SK-N-SH (cell line): ENCODE data around the gene ITM2C. TPM values are rescaled to one million over a fixed set of nuclear protein-coding genes. Genes with fewer than 3 reads are reported as not detected.

Source experiments
- CTCF ChIA-PET: fragments of 300-600, 350-600 bp; formaldehyde crosslinking; extraction: SDS; loops from one replicate; lab custom pipeline; 2021; lab: Yijun Ruan, JAX
- POLR2A ChIA-PET: fragments of 350-600 bp; sonication (Branson Sonifier 250); formaldehyde crosslinking; extraction: SDS; loops from one replicate; lab custom pipeline; 2020; ENCODE audit warnings: antibody characterized with exemption, inconsistent platforms; lab: Yijun Ruan, JAX
- DNase-seq: peaks from one replicate; pipeline ENCODE4 v3.0.0; 2012
- H2AFZ ChIP-seq: fragments of 200-600 bp; sonication (generic); 2 replicates; pipeline ENCODE4 v1.8.1; 2016; ENCODE audit warnings: antibody characterized with exemption, mild to moderate bottlenecking, low read depth
- H3F3A ChIP-seq: fragments of 200-600 bp; sonication (generic); replicated peaks from 2 replicates; pipeline ENCODE3; 2016; ENCODE audit warnings: antibody characterized with exemption, mild to moderate bottlenecking; ENCODE audit not compliant: insufficient read depth
- H3K27ac ChIP-seq, 2 experiments: fragments of 200-500 bp in 1 of 2; fragments of 200-600 bp in 1 of 2; sonication (Bioruptor generic) in 1 of 2; sonication (generic), shearing (Covaris generic) in 1 of 2; 2 replicates each; pipeline versions ENCODE4 v1.5.1 to v1.6.1; 2014 to 2016; ENCODE audit warnings: low read depth in 2 of 2, inconsistent platforms in 1 of 2, low read length in 1 of 2, mild to moderate bottlenecking in 1 of 2, mixed read lengths in 1 of 2
- H3K27me3 ChIP-seq: fragments of 200-600 bp; sonication (generic), shearing (Covaris generic); 2 replicates; pipeline ENCODE4 v1.6.1; 2016; ENCODE audit warnings: mixed run types; ENCODE audit not compliant: insufficient read depth
- H3K36me3 ChIP-seq, 2 experiments: fragments of 200-500 bp in 1 of 2; fragments of 200-600 bp in 1 of 2; sonication (Bioruptor generic) in 1 of 2; sonication (generic) in 1 of 2; replicated peaks in 1 of 2; 2 replicates each; pipeline versions ENCODE3 to v1.5.1; 2014 to 2016; ENCODE audit warnings: low read length in 1 of 2, mild to moderate bottlenecking in 1 of 2; ENCODE audit not compliant: insufficient read depth in 2 of 2, control insufficient read depth in 1 of 2
- H3K4me1 ChIP-seq, 2 experiments: fragments of 200-500 bp in 1 of 2; fragments of 200-600 bp in 1 of 2; sonication (Bioruptor generic) in 1 of 2; sonication (generic), shearing (Covaris generic) in 1 of 2; 2 replicates each; pipeline versions ENCODE4 v1.5.1 to v1.6.1; 2014 to 2016; ENCODE audit warnings: low read depth in 1 of 2, low read length in 1 of 2, mixed run types in 1 of 2; ENCODE audit not compliant: insufficient read depth in 2 of 2, control insufficient read depth in 1 of 2
- H3K4me2 ChIP-seq: fragments of 200-600 bp; sonication (generic), shearing (Covaris generic); 2 replicates; pipeline ENCODE4 v1.6.1; 2017; ENCODE audit warnings: mixed run types
- H3K4me3 ChIP-seq, 2 experiments: fragments of 200-500 bp in 1 of 2; fragments of 200-600 bp in 1 of 2; sonication (Bioruptor generic) in 1 of 2; sonication (generic), shearing (Covaris generic) in 1 of 2; 2 replicates each; pipeline versions ENCODE4 v1.5.1 to v1.8.1; 2014 to 2016; ENCODE audit warnings: low read depth in 2 of 2, inconsistent platforms in 1 of 2, low read length in 1 of 2, mild to moderate bottlenecking in 1 of 2, mixed read lengths in 1 of 2, moderate library complexity in 1 of 2
- H3K79me2 ChIP-seq: fragments of 200-600 bp; sonication (generic); 2 replicates; pipeline ENCODE4 v1.8.1; 2017; ENCODE audit warnings: mild to moderate bottlenecking; ENCODE audit not compliant: insufficient read depth
- H3K9ac ChIP-seq: fragments of 200-600 bp; sonication (generic); 2 replicates; pipeline ENCODE4 v1.6.1; 2017; ENCODE audit warnings: mixed run types
- H3K9me2 ChIP-seq: fragments of 200-600 bp; sonication (generic); 2 replicates; pipeline ENCODE4 v1.6.1; 2017; ENCODE audit warnings: mixed run types
- H3K9me3 ChIP-seq: fragments of 200-600 bp; sonication (generic); 2 replicates; pipeline ENCODE4 v1.6.1; 2017; ENCODE audit warnings: mixed run types, mild to moderate bottlenecking, moderate library complexity
- H4K20me1 ChIP-seq: fragments of 200-600 bp; sonication (generic); 2 replicates; pipeline ENCODE4 v1.6.1; 2017; ENCODE audit warnings: mild to moderate bottlenecking, mixed run types; ENCODE audit not compliant: insufficient read depth
- CHD2 ChIP-seq: fragments of 150-350 bp; IDR thresholded peaks from 2 replicates; pipeline ENCODE4 v1.6.1; 2018; ENCODE audit warnings: low read length; ENCODE audit not compliant: partially characterized antibody
- EZH2phosphoT487 ChIP-seq: fragments of 200-600 bp; sonication (generic); IDR thresholded peaks from 2 replicates; pipeline ENCODE4 v1.6.1; 2017; ENCODE audit warnings: low read depth, mixed run types, mild to moderate bottlenecking, antibody characterized with exemption, moderate library complexity, borderline replicate concordance
- FOSL2 ChIP-seq: IDR thresholded peaks from 2 replicates; pipeline ENCODE4 v1.4.0; 2012; ENCODE audit warnings: low read depth, mild to moderate bottlenecking, moderate library complexity, borderline replicate concordance
- GABPA ChIP-seq: IDR thresholded peaks from 2 replicates; pipeline ENCODE4 v1.4.0; 2012; ENCODE audit warnings: low read depth, mild to moderate bottlenecking
- GATA2 ChIP-seq: sonication (generic); formaldehyde crosslinking; IDR thresholded peaks from 2 replicates; pipeline ENCODE4 v1.5.0; 2020; ENCODE audit warnings: mild to moderate bottlenecking, missing genetic modification reagents
- MEF2A ChIP-seq: IDR thresholded peaks from 2 replicates; pipeline ENCODE4 v1.4.0; 2012; ENCODE audit warnings: low read depth, borderline replicate concordance
- MXI1 ChIP-seq: IDR thresholded peaks from 2 replicates; pipeline ENCODE4 v1.6.1; 2012; ENCODE audit warnings: mild to moderate bottlenecking, low read depth, low read length, improper control_type of control experiment
- NRF1 ChIP-seq: IDR thresholded peaks from 2 replicates; pipeline ENCODE4 v1.6.1; 2012; ENCODE audit warnings: low read depth, mild to moderate bottlenecking, low read length
- RAD21 ChIP-seq: IDR thresholded peaks from 2 replicates; pipeline ENCODE4 v1.6.1; 2012; ENCODE audit warnings: mild to moderate bottlenecking, low read length
- USF2 ChIP-seq: fragments of 150-350 bp; IDR thresholded peaks from 2 replicates; pipeline ENCODE4 v1.6.1; 2017; ENCODE audit warnings: antibody characterized with exemption, low read length, low read depth, borderline replicate concordance
- WGBS: methylation state at CpG from one replicate; pipeline ENCODE4 v1.1.6; 2017; ENCODE audit warnings: low lambda C conversion rate; 5-methylcytosine and 5-hydroxymethylcytosine counted together
- polyA plus RNA-seq, 3 experiments: library from polyadenylated mRNA; depleted of rRNA; stranded (reverse); fragments of >200 nt; gene quantifications; 2 replicates each; pipeline ENCODE4 v1.2.3, GENCODE V29; 2012
- TF ChIP-seq, protein P1 (sequence below): IDR thresholded peaks from 2 replicates; pipeline ENCODE4 v1.4.0; 2012; ENCODE audit warnings: low read depth, borderline replicate concordance
- TF ChIP-seq, protein P2 (sequence below): IDR thresholded peaks from 2 replicates; pipeline ENCODE4 v1.6.1; 2012; ENCODE audit warnings: mild to moderate bottlenecking, low read depth, low read length, moderate library complexity
- TF ChIP-seq, protein P3 (sequence below): IDR thresholded peaks from 2 replicates; pipeline ENCODE4 v1.4.0; 2012; ENCODE audit warnings: low read depth

Gene ITM2C
- polyA plus RNA-seq, 1 of the 3 experiments (the other 2 are of a cell fraction) = 288 TPM

GRCh38 chr2:230843132-230843531 is 21.6 kb upstream of the ITM2C start:
- TF ChIP-seq FOSL2 (no peak), GABPA (no peak), EZH2phosphoT487 (no peak)
- Histone ChIP-seq H3K9ac (no peak overlapping the region), H3K4me3 (no peak overlapping the region), H3K36me3 (no peaks in the 10 kb centered on the region), H3K9me3 (0 out of 2 replicates have a peak, but pooled peaks cover 3% of the 10 kb centered on the region), H3K27ac (no peak overlapping the region), H3K4me2 (no peak overlapping the region), H3K27me3 (no peaks in the 10 kb centered on the region; the same call in 1 of the 2 replicates), H2AFZ (no peak overlapping the region), H3K9me2 (no peaks in the 10 kb centered on the region), H3K79me2 (no peaks in the 10 kb centered on the region), H3K4me1 (no peaks in the 10 kb centered on the region; a peak in 1 of 4 replicates), H3F3A (no peaks in the 10 kb centered on the region), H4K20me1 (no peaks in the 10 kb centered on the region)
- 69% methylated on average over 4 of the region's 4 CpGs for WGBS
- ChIA-PET POLR2A (no interaction called here), CTCF (interaction anchor here (1.9 to 4.0 kb wide), 3 partner anchors 19 to 144 kb away, joined by 4 to 26 read pairs (median 17); partner anchors contain the start of gene ITM2C)
- no peak for DNase-seq

DNA sequence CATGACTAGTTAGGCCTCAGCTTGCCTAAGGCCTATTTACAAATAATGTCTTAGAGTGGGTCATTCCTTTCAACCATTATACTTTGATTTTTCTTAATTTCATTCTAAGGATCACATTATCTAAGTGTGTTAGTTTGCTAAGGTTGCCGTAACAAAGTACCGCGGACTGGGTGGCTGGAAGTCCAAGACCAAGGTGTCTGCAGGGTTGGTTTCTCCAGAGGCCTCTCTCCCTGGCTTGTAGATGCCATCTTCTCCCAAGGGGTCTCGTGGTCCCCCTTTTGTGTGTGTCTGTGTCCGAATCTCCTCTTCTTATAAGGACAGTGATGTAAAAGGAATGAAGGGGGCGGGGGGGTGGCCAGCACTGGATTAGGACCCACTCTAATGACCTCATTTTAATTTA is 18.4 kb upstream of the ITM2C start:
- DNase-seq = no peak
- Histone ChIP-seq H3K36me3 (no peaks in the 10 kb centered on the region), H4K20me1 (no peaks in the 10 kb centered on the region), H3K27ac (no peak overlapping the region), H3F3A (no peaks in the 10 kb centered on the region), H3K4me2 (no peak overlapping the region), H2AFZ (no peak overlapping the region), H3K27me3 (no peaks in the 10 kb centered on the region; the same call in 1 of the 2 replicates), H3K9ac (no peak overlapping the region), H3K4me1 (no peaks in the 10 kb centered on the region; a peak in 1 of 4 replicates), H3K4me3 (no peak overlapping the region), H3K79me2 (no peaks in the 10 kb centered on the region), H3K9me3 (no peaks in the 10 kb centered on the region), H3K9me2 (no peaks in the 10 kb centered on the region)
- TF ChIP-seq CHD2 = no peak
- no peak for TF ChIP-seq USF2
- no peak for TF ChIP-seq GATA2 (CRISPR knock-in tag)
- TF ChIP-seq RAD21 = no peak
- TF ChIP-seq, protein P1, sequence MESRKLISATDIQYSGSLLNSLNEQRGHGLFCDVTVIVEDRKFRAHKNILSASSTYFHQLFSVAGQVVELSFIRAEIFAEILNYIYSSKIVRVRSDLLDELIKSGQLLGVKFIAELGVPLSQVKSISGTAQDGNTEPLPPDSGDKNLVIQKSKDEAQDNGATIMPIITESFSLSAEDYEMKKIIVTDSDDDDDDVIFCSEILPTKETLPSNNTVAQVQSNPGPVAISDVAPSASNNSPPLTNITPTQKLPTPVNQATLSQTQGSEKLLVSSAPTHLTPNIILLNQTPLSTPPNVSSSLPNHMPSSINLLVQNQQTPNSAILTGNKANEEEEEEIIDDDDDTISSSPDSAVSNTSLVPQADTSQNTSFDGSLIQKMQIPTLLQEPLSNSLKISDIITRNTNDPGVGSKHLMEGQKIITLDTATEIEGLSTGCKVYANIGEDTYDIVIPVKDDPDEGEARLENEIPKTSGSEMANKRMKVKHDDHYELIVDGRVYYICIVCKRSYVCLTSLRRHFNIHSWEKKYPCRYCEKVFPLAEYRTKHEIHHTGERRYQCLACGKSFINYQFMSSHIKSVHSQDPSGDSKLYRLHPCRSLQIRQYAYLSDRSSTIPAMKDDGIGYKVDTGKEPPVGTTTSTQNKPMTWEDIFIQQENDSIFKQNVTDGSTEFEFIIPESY = no peak
- TF ChIP-seq, protein P2, sequence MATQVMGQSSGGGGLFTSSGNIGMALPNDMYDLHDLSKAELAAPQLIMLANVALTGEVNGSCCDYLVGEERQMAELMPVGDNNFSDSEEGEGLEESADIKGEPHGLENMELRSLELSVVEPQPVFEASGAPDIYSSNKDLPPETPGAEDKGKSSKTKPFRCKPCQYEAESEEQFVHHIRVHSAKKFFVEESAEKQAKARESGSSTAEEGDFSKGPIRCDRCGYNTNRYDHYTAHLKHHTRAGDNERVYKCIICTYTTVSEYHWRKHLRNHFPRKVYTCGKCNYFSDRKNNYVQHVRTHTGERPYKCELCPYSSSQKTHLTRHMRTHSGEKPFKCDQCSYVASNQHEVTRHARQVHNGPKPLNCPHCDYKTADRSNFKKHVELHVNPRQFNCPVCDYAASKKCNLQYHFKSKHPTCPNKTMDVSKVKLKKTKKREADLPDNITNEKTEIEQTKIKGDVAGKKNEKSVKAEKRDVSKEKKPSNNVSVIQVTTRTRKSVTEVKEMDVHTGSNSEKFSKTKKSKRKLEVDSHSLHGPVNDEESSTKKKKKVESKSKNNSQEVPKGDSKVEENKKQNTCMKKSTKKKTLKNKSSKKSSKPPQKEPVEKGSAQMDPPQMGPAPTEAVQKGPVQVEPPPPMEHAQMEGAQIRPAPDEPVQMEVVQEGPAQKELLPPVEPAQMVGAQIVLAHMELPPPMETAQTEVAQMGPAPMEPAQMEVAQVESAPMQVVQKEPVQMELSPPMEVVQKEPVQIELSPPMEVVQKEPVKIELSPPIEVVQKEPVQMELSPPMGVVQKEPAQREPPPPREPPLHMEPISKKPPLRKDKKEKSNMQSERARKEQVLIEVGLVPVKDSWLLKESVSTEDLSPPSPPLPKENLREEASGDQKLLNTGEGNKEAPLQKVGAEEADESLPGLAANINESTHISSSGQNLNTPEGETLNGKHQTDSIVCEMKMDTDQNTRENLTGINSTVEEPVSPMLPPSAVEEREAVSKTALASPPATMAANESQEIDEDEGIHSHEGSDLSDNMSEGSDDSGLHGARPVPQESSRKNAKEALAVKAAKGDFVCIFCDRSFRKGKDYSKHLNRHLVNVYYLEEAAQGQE = no peak
- TF ChIP-seq, protein P3, sequence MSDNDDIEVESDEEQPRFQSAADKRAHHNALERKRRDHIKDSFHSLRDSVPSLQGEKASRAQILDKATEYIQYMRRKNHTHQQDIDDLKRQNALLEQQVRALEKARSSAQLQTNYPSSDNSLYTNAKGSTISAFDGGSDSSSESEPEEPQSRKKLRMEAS = no peak
- TF ChIP-seq NRF1 = no peak
- TF ChIP-seq MEF2A = no peak
- TF ChIP-seq MXI1 = no peak
- WGBS = 69% methylated on average over 6 of the region's 6 CpGs
- ChIA-PET POLR2A (no interaction called here), CTCF (interaction anchor here (2.2 to 10.0 kb wide), 8 partner anchors 14 to 206 kb away, joined by 9 to 106 read pairs (median 22); no protein-coding TSS in a partner anchor)
